PC-3 (cell line): ENCODE results near the gene ADGRV1. TPM values are rescaled to one million over a fixed set of nuclear protein-coding genes. Genes with fewer than 3 reads are reported as not detected.

Experiments used
- ATAC-seq: fragments of 200-7000 bp; cut with Tn5 transposase; 2 replicates; pipeline ENCODE4 v1.9.1; 2020; ENCODE audit warnings: mild to moderate bottlenecking, moderate library complexity
- BruUV-seq: library from RNA; stranded (reverse); fragments of 400-500 nt; replicated peaks from 2 replicates; lab custom pipeline; 2021; lab: Mats Ljungman, UMichigan
- CTCF ChIA-PET: fragments of 300-600 bp; sonication (Branson Sonifier 250); formaldehyde crosslinking; loops from one replicate; lab custom pipeline; 2022; ENCODE audit warnings: antibody characterized with exemption; lab: Charles Lee
- POLR2A ChIA-PET: fragments of 300-600 bp; sonication (Branson Sonifier 250); formaldehyde crosslinking; loops from one replicate; lab custom pipeline; 2022; ENCODE audit warnings: antibody characterized with exemption; ENCODE audit not compliant: unreplicated experiment; lab: Charles Lee
- DNase-seq: peaks from one replicate; pipeline ENCODE4 v3.0.0-alpha.2; 2015
- H2AFZ ChIP-seq: fragments of 300-600 bp; sonication (generic); 2 replicates; pipeline ENCODE4 v1.6.0; 2016; ENCODE audit warnings: antibody characterized with exemption, low read length
- H3F3A ChIP-seq: fragments of 300-600 bp; sonication (generic); one replicate; pipeline ENCODE4 v1.6.0; 2017; ENCODE audit warnings: antibody characterized with exemption, low read length, control low read depth, mild to moderate bottlenecking; ENCODE audit not compliant: unreplicated experiment
- H3K27ac ChIP-seq: fragments of 300-600 bp; sonication (generic); 2 replicates; pipeline ENCODE4 v1.5.1; 2016; ENCODE audit warnings: mild to moderate bottlenecking, low read length
- H3K27me3 ChIP-seq: fragments of 300-600 bp; sonication (generic); 2 replicates; pipeline ENCODE4 v1.6.1; 2016; ENCODE audit warnings: low read length, mixed read lengths
- H3K36me3 ChIP-seq: fragments of 300-600 bp; sonication (generic); 2 replicates; pipeline ENCODE4 v1.6.1; 2016; ENCODE audit warnings: low read depth, mixed run types, low read length, mixed read lengths
- H3K4me1 ChIP-seq: fragments of 300-600 bp; sonication (generic); 2 replicates; pipeline ENCODE4 v1.5.1; 2016; ENCODE audit warnings: low read length; ENCODE audit not compliant: insufficient read depth
- H3K4me2 ChIP-seq: fragments of 300-600 bp; sonication (generic); 2 replicates; pipeline ENCODE4 v1.6.0; 2016; ENCODE audit warnings: low read length
- H3K4me3 ChIP-seq: fragments of 300-600 bp; sonication (generic); 2 replicates; pipeline ENCODE4 v1.5.1; 2016; ENCODE audit warnings: mild to moderate bottlenecking, low read length, mixed read lengths
- H3K79me2 ChIP-seq: fragments of 300-600 bp; sonication (generic); 2 replicates; pipeline ENCODE4 v1.6.1; 2017; ENCODE audit warnings: low read length, mixed read lengths
- H3K9ac ChIP-seq: fragments of 300-600 bp; sonication (generic); 2 replicates; pipeline ENCODE4 v1.6.0; 2016; ENCODE audit warnings: mild to moderate bottlenecking, low read length
- H3K9me2 ChIP-seq: fragments of 300-600 bp; sonication (generic); replicated peaks from 2 replicates; pipeline ENCODE4 v1.6.1; 2016; ENCODE audit warnings: mixed run types, low read length, mixed read lengths
- H3K9me3 ChIP-seq: fragments of 300-600 bp; sonication (generic); 2 replicates; pipeline ENCODE4 v1.6.1; 2016; ENCODE audit warnings: low read length, mixed read lengths
- H4K20me1 ChIP-seq: fragments of 300-600 bp; sonication (generic); 2 replicates; pipeline ENCODE4 v1.6.1; 2016; ENCODE audit warnings: low read length, mixed read lengths
- CTCF ChIP-seq: fragments of 300-600 bp; sonication (generic); conservative IDR thresholded peaks from 2 replicates; pipeline ENCODE4 v1.5.1; 2017; ENCODE audit warnings: antibody characterized with exemption, low read depth, mild to moderate bottlenecking, low read length
- EZH2 ChIP-seq: fragments of 300-600 bp; sonication (generic); IDR thresholded peaks from one replicate; pipeline ENCODE4 v1.6.1; 2017; ENCODE audit warnings: antibody characterized with exemption, mild to moderate bottlenecking, low read length; ENCODE audit not compliant: unreplicated experiment
- EZH2phosphoT487 ChIP-seq: fragments of 300-600 bp; sonication (generic); IDR thresholded peaks from 2 replicates; pipeline ENCODE4 v1.6.1; 2018; ENCODE audit warnings: mild to moderate bottlenecking, antibody characterized with exemption, low read length, borderline replicate concordance
- intact Hi-C: fragments of 100-400 bp; cut with micrococcal nuclease; formaldehyde crosslinking; loops from 2 replicates; pipeline ENCODE4 v1.9.0; 2023
- total RNA-seq: library from RNA; depleted of rRNA; stranded (reverse); fragments of >200 nt; gene quantifications from 2 replicates; pipeline ENCODE4 v1.2.3, GENCODE V29; 2014

Gene ADGRV1
- total RNA-seq, 1 experiment from 2014 or later: 22.7 TPM

- ATAC-seq (no peak), DNase-seq (no peak)
- no TSS peak for BruUV-seq
- Histone ChIP-seq H4K20me1 (no peaks in the 10 kb centered on the region), H3K4me1 (peaks cover 8% of the 10 kb centered on the region), H3K4me2 (no peak overlapping the region), H3K9me3 (no peaks in the 10 kb centered on the region), H3F3A (no peaks in the 10 kb centered on the region), H3K27me3 (no peaks in the 10 kb centered on the region), H3K9me2 (no peaks in the 10 kb centered on the region), H3K79me2 (no peaks in the 10 kb centered on the region), H3K36me3 (no peaks in the 10 kb centered on the region), H3K27ac (no peak overlapping the region), H2AFZ (no peak overlapping the region), H3K4me3 (no peak overlapping the region), H3K9ac (no peak overlapping the region)
- TF ChIP-seq EZH2 (no peak), EZH2phosphoT487 (no peak), CTCF (no peak)
- ChIA-PET CTCF (no interaction called here), POLR2A (no interaction called here)
- intact Hi-C loops: no loop called here
Measured at GRCh38 chr5:90874066-90874465, 315.5 kb downstream of the ADGRV1 start.

GRCh38 chr5:90875456-90875855 lies 316.9 kb downstream of the ADGRV1 start:
- Histone ChIP-seq H3K4me2 (no peak overlapping the region), H3K27me3 (no peaks in the 10 kb centered on the region), H3K4me1 (peaks cover 10% of the 10 kb centered on the region), H3K79me2 (no peaks in the 10 kb centered on the region), H3K9ac (no peak overlapping the region), H3F3A (no peaks in the 10 kb centered on the region), H3K9me3 (no peaks in the 10 kb centered on the region), H3K36me3 (no peaks in the 10 kb centered on the region), H4K20me1 (no peaks in the 10 kb centered on the region), H2AFZ (no peak overlapping the region), H3K9me2 (no peaks in the 10 kb centered on the region), H3K27ac (no peak overlapping the region), H3K4me3 (no peak overlapping the region)
- ATAC-seq (no peak), DNase-seq (no peak)
- ChIA-PET POLR2A (no interaction called here), CTCF (interaction anchor here (0.8 kb wide), 1 partner anchor 10 kb away, joined by 4 read pairs; no protein-coding TSS in a partner anchor)
- TF ChIP-seq CTCF (no peak), EZH2 (no peak), EZH2phosphoT487 (no peak)
- intact Hi-C loops: no loop called here
- no TSS peak for BruUV-seq

- no peaks in the 10 kb centered on the region for H3F3A ChIP-seq
- ATAC-seq: no peak
- no peak overlapping the region for H2AFZ ChIP-seq
- no peaks in the 10 kb centered on the region for H3K79me2 ChIP-seq
- no peaks in the 10 kb centered on the region for H4K20me1 ChIP-seq
- H3K27me3 ChIP-seq: no peaks in the 10 kb centered on the region
- ChIA-PET POLR2A (no interaction called here), CTCF (no interaction called here)
- no peak overlapping the region for H3K4me2 ChIP-seq
- no peak overlapping the region for H3K27ac ChIP-seq
- no TSS peak for BruUV-seq
- no peaks in the 10 kb centered on the region for H3K36me3 ChIP-seq
- no peak overlapping the region for H3K9ac ChIP-seq
- no peak overlapping the region for H3K4me3 ChIP-seq
- intact Hi-C loops: no loop called here
- DNase-seq: no peak
- TF ChIP-seq CTCF: no peak
- TF ChIP-seq EZH2: no peak
- TF ChIP-seq EZH2phosphoT487: no peak
- no peaks in the 10 kb centered on the region for H3K9me3 ChIP-seq
- no peaks in the 10 kb centered on the region for H3K9me2 ChIP-seq
- H3K4me1 ChIP-seq: peaks cover 10% of the 10 kb centered on the region
Measured at GRCh38 chr5:90876366-90876765, 317.8 kb downstream of the ADGRV1 start.
